Kidney (tissue), 14 donors: ENCODE results near the gene HDAC10. TPM values are rescaled to one million over a fixed set of nuclear protein-coding genes. Genes with fewer than 3 reads are reported as not detected.

Experiments
- DNase-seq, 5 donors: peaks; one replicate each; pipeline ENCODE4 v3.0.0-alpha.2; 2013 to 2020
- FAIRE-seq: peaks from 2 replicates; lab custom pipeline; 2012; peaks lifted over from hg19 to GRCh38; lab: Jason Lieb, UNC
- H3K27ac ChIP-seq, 2 donors: one replicate each; pipeline ENCODE4 v1.7.0; 2013; ENCODE audit warnings: low read depth in 2 of 2, low read length in 2 of 2, inconsistent platforms in 1 of 2
- H3K27me3 ChIP-seq: one replicate; pipeline ENCODE4 v1.7.1; 2013; ENCODE audit warnings: low read length, inconsistent platforms; ENCODE audit not compliant: control insufficient read depth, insufficient read depth
- H3K36me3 ChIP-seq, 3 donors: one replicate each; pipeline versions ENCODE4 v1.7.0 to v1.7.1; 2013; ENCODE audit warnings: low read length in 3 of 3, control low read depth in 1 of 3, inconsistent platforms in 1 of 3; ENCODE audit not compliant: insufficient read depth in 3 of 3, control insufficient read depth in 2 of 3
- H3K4me1 ChIP-seq, 3 donors: one replicate each; pipeline versions ENCODE4 v1.7.0 to v1.7.1; 2013; ENCODE audit warnings: low read length in 3 of 3, inconsistent platforms in 1 of 3, low read depth in 1 of 3; ENCODE audit not compliant: control insufficient read depth in 2 of 3, insufficient read depth in 2 of 3
- H3K4me3 ChIP-seq, 3 donors: one replicate each; pipeline versions ENCODE4 v1.7.0 to v1.8.1; 2013; ENCODE audit warnings: low read length in 3 of 3, control low read depth in 1 of 3, inconsistent platforms in 1 of 3
- H3K9ac ChIP-seq, 3 donors: one replicate each; pipeline versions ENCODE4 v1.7.0 to v1.7.1; 2013; ENCODE audit warnings: low read length in 3 of 3, control low read depth in 1 of 3, inconsistent platforms in 1 of 3
- H3K9me3 ChIP-seq, 3 donors: one replicate each; pipeline versions ENCODE4 v1.7.0 to v1.7.1; 2013; ENCODE audit warnings: low read length in 3 of 3, control low read depth in 1 of 3, inconsistent platforms in 1 of 3; ENCODE audit not compliant: control insufficient read depth in 2 of 3, insufficient read depth in 1 of 3
- intact Hi-C: fragments of 100-400 bp; cut with DNase I; formaldehyde crosslinking; loops from one replicate; pipeline ENCODE4 v1.11.1; 2022
- polyA plus RNA-seq: library from polyadenylated mRNA; stranded (reverse); fragments of 350-450 nt; fragmentation: Illumina TruSeq; extraction: RNeasy Lipid Tissue Mini Kit (QIAGEN cat#74804); gene quantifications from one replicate; pipeline ENCODE4 v1.2.3, GENCODE V29; 2014; ENCODE audit warnings: low read depth, low replicate concordance; ENCODE audit not compliant: insufficient read depth
- total RNA-seq: library from RNA; stranded (reverse); fragmentation: NEBNext Ultra II Directional; extraction: Animal tissue kit (Norgen Biotek cat#: 25700); gene quantifications from one replicate; pipeline ENCODE4 v1.2.1, GENCODE V29; 2021
- TF ChIP-seq, protein P1 (sequence below): IDR thresholded peaks from 3 replicates; pipeline ENCODE4 v1.5.1; 2012; ENCODE audit warnings: mild to moderate bottlenecking, moderate library complexity, borderline replicate concordance; ENCODE audit not compliant: insufficient read depth; ENCODE audit errors: extremely low read depth
- donor health status: control.
- donor health status: control.
- donor health status: control.
- donor health status: control.
- donor health status: control.
- donor health status: DM: yes; HTN: yes; CAD: no.
- donor health status: Normal renal cell carcinoma (clear cell type).

Gene HDAC10
- total and polyA plus RNA-seq, 2 donors from 2014 or later: 20.4 to 43.8 TPM

DNA sequence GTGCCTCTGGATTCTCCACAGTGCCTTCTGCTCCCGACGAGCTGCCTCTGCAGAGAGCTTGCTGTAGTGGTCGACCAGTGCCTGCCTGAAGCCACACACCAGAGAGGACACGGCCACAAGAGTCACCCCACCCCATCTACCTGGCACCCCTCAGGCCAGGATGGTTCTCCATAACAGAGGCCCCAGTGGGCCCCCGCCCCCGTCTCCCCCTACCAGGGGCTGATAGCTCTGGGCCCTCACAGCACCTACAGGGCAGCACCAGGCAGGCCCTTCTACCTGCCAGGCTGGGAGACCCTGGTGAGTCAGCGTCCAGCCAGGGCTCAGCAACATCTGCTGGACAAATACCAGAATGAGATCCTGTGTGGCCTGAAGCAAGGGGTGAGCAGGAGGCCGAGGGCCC, 28.6 kb downstream of the HDAC10 start:
- no peak overlapping the region for H3K9ac ChIP-seq
- TF ChIP-seq, protein P1, sequence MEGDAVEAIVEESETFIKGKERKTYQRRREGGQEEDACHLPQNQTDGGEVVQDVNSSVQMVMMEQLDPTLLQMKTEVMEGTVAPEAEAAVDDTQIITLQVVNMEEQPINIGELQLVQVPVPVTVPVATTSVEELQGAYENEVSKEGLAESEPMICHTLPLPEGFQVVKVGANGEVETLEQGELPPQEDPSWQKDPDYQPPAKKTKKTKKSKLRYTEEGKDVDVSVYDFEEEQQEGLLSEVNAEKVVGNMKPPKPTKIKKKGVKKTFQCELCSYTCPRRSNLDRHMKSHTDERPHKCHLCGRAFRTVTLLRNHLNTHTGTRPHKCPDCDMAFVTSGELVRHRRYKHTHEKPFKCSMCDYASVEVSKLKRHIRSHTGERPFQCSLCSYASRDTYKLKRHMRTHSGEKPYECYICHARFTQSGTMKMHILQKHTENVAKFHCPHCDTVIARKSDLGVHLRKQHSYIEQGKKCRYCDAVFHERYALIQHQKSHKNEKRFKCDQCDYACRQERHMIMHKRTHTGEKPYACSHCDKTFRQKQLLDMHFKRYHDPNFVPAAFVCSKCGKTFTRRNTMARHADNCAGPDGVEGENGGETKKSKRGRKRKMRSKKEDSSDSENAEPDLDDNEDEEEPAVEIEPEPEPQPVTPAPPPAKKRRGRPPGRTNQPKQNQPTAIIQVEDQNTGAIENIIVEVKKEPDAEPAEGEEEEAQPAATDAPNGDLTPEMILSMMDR: no peak
- intact Hi-C loops: no loop called here
- H3K4me1 ChIP-seq: peaks cover 0 to 2% (median 0%) of the 10 kb centered on the region in 3 donors
- no peaks in the 10 kb centered on the region for H3K27me3 ChIP-seq
- no peak overlapping the region for H3K4me3 ChIP-seq
- FAIRE-seq (no peak), DNase-seq (no peak)
- peaks cover 2 to 37% (median 27%) of the 10 kb centered on the region in 3 donors for H3K36me3 ChIP-seq
- no peak overlapping the region for H3K27ac ChIP-seq
- H3K9me3 ChIP-seq: no peaks in the 10 kb centered on the region

DNA sequence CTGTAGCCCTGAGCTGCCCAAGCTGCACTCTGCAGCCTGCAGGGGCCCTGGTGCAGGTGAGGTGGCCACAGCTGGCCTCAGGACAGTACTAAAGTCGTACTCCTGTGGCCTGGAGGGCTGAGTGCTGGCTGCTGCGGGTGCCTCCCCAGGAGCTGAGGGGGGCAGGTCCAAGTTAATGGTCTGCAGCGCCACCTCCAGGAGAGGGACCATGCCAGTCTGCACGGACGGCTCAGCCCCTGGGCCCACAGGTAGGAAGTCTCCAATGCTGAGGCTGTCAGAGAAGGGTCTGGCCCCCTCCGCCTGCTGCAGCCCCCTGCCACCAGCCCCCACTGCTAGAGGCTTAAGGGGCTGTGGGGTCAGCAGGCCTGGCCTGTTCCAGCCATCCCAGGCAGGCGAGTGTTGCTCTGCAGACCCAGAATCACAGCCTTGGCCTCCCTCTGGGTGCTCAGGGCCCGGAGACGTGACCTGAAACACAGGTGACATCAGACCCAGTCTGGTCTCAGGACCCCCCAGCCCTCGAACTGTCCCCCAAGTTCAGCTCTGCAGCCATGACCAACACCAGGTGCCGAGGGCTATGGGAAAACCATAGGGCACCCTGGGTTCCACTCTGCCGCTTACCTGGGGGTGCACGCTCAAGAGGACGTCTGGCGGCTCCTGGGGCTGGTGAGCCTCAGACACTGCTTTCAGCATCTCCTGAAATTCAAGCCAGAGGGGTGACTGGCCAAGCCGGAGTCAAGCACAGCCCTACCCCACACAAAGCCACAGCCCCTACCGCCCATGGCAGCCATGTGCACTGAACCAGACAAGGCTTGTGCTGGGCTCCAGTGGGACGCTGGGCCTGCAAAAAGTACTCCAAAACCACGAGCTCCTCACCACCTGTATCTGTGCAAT, 29.4 kb downstream of the HDAC10 start:
- DNase-seq: no peak
- Histone ChIP-seq H3K36me3 (peaks cover 2 to 39% (median 27%) of the 10 kb centered on the region in 3 donors), H3K9me3 (no peaks in the 10 kb centered on the region), H3K27me3 (no peaks in the 10 kb centered on the region), H3K4me1 (peaks cover 0 to 2% (median 0%) of the 10 kb centered on the region in 3 donors), H3K27ac (no peak overlapping the region), H3K9ac (no peak overlapping the region), H3K4me3 (no peak overlapping the region)
- TF ChIP-seq, protein P1: no peak
- no peak for FAIRE-seq
- intact Hi-C loops: no loop called here

GRCh38 chr22:50220603-50221409, 30.3 kb downstream of the HDAC10 start:
- intact Hi-C loops: no loop called here
- DNase-seq (no peak), FAIRE-seq (no peak)
- H3K27ac ChIP-seq: no peak overlapping the region
- H3K36me3 ChIP-seq: peaks cover 2 to 35% (median 28%) of the 10 kb centered on the region in 3 donors
- no peak overlapping the region for H3K9ac ChIP-seq
- H3K4me3 ChIP-seq: no peak overlapping the region
- peaks cover 0 to 2% (median 0%) of the 10 kb centered on the region in 3 donors for H3K4me1 ChIP-seq
- no peaks in the 10 kb centered on the region for H3K9me3 ChIP-seq
- TF ChIP-seq, protein P1: no peak
- H3K27me3 ChIP-seq: no peaks in the 10 kb centered on the region
